Urinary bladder (tissue), 4 donors: ENCODE data around the gene STK4. TPM values are rescaled to one million over a fixed set of nuclear protein-coding genes. Genes with fewer than 3 reads are reported as not detected.

Experiments used
- DNase-seq: peaks from one replicate; pipeline ENCODE4 v3.0.0-alpha.2; 2015; ENCODE audit errors: extremely low spot score
- H3K27ac ChIP-seq: one replicate; pipeline ENCODE4 v1.5.1; 2013; ENCODE audit warnings: low read depth, mild to moderate bottlenecking, moderate library complexity
- H3K36me3 ChIP-seq: one replicate; pipeline ENCODE4 v1.6.1; 2013; ENCODE audit warnings: mild to moderate bottlenecking, moderate library complexity; ENCODE audit not compliant: insufficient read depth
- H3K4me1 ChIP-seq: one replicate; pipeline ENCODE4 v1.6.1; 2013; ENCODE audit warnings: mild to moderate bottlenecking, moderate library complexity; ENCODE audit not compliant: insufficient read depth
- H3K4me3 ChIP-seq: one replicate; pipeline ENCODE4 v1.5.1; 2013; ENCODE audit warnings: low read depth, low read length
- WGBS: extraction: QIAGEN DNeasy Blood & Tissue Kit; methylation state at CpG from one replicate; pipeline ENCODE4 v1.1.7; 2013; 5-methylcytosine and 5-hydroxymethylcytosine counted together
- polyA plus RNA-seq: library from polyadenylated mRNA; stranded (reverse); fragments of 200-250 nt; gene quantifications from one replicate; pipeline ENCODE4 v1.2.3, GENCODE V29; 2013
- total RNA-seq: library from RNA; depleted of rRNA; stranded (reverse); fragments of >200 nt; gene quantifications from one replicate; pipeline ENCODE4 v1.2.3, GENCODE V29; 2014
- donor health status: healthy with polysubstance abuse.
- donor health status: healthy.

STK4 gene
- total and polyA plus RNA-seq, 2 donors, result 11.6 to 37.5 TPM

GRCh38 chr20:45088247-45088646, 121.9 kb downstream of the STK4 start:
- Histone ChIP-seq H3K4me1 (no peaks in the 10 kb centered on the region), H3K4me3 (no peak overlapping the region), H3K36me3 (no peaks in the 10 kb centered on the region), H3K27ac (no peak overlapping the region)
- WGBS, result 69% methylated on average over 7 of the region's 7 CpGs
- no peak for DNase-seq

GRCh38 chr20:45090481-45090880, 124.2 kb downstream of the STK4 start:
- no peak overlapping the region for H3K27ac ChIP-seq
- WGBS, result 92% methylated on average over 3 of the region's 3 CpGs
- H3K36me3 ChIP-seq, result no peaks in the 10 kb centered on the region
- no peaks in the 10 kb centered on the region for H3K4me1 ChIP-seq
- DNase-seq, result no peak
- no peak overlapping the region for H3K4me3 ChIP-seq

GRCh38 chr20:45091366-45091765, 125.1 kb downstream of the STK4 start:
- no peaks in the 10 kb centered on the region for H3K4me1 ChIP-seq
- H3K27ac ChIP-seq, result no peak overlapping the region
- H3K36me3 ChIP-seq, result no peaks in the 10 kb centered on the region
- WGBS, result 87% methylated on average over 3 of the region's 3 CpGs
- no peak for DNase-seq
- no peak overlapping the region for H3K4me3 ChIP-seq

GRCh38 chr20:45092898-45093297, 126.6 kb downstream of the STK4 start:
- 88% methylated on average over 7 of the region's 7 CpGs for WGBS
- peaks cover 2% of the 10 kb centered on the region for H3K4me1 ChIP-seq
- no peaks in the 10 kb centered on the region for H3K36me3 ChIP-seq
- H3K27ac ChIP-seq, result no peak overlapping the region
- no peak for DNase-seq
- no peak overlapping the region for H3K4me3 ChIP-seq

- Histone ChIP-seq H3K27ac (no peak overlapping the region), H3K36me3 (no peaks in the 10 kb centered on the region), H3K4me3 (no peak overlapping the region), H3K4me1 (peaks cover 5% of the 10 kb centered on the region)
- no peak for DNase-seq
- WGBS, result 89% methylated on average over 2 of the region's 2 CpGs
Measured at GRCh38 chr20:45094201-45094600, 127.9 kb downstream of the STK4 start.

GRCh38 chr20:45094864-45095574, 128.7 kb downstream of the STK4 start:
- H3K4me1 ChIP-seq, result peaks cover 5% of the 10 kb centered on the region
- no peak overlapping the region for H3K4me3 ChIP-seq
- WGBS, result 92% methylated on average over 11 of the region's 11 CpGs
- H3K27ac ChIP-seq, result no peak overlapping the region
- no peak for DNase-seq
- H3K36me3 ChIP-seq, result no peaks in the 10 kb centered on the region

- no peaks in the 10 kb centered on the region for H3K36me3 ChIP-seq
- no peak for DNase-seq
- 10% methylated on average over 7 of the region's 7 CpGs for WGBS
Measured at GRCh38 chr20:45095805-45096238, 129.5 kb downstream of the STK4 start.

GRCh38 chr20:45096781-45097180, 130.5 kb downstream of the STK4 start:
- WGBS, result 82% methylated on average over 9 of the region's 9 CpGs
- no peak for DNase-seq
- Histone ChIP-seq H3K27ac (no peak overlapping the region), H3K36me3 (no peaks in the 10 kb centered on the region), H3K4me3 (no peak overlapping the region), H3K4me1 (peaks cover 5% of the 10 kb centered on the region)

More at GRCh38 chr20:45095805-45096238, 129.5 kb downstream of the STK4 start:
- H3K27ac ChIP-seq, result no peak overlapping the region
- H3K4me3 ChIP-seq, result no peak overlapping the region
- H3K4me1 ChIP-seq, result peaks cover 5% of the 10 kb centered on the region

- H3K4me3 ChIP-seq, result peak overlapping the region; percentile 3
- H3K27ac ChIP-seq, result no peak overlapping the region
- DNase-seq, result no peak
- peaks cover 5% of the 10 kb centered on the region for H3K4me1 ChIP-seq
- H3K36me3 ChIP-seq, result no peaks in the 10 kb centered on the region
- WGBS, result 28% methylated on average over 56 of the region's 56 CpGs
Measured at GRCh38 chr20:45097485-45098102, 131.3 kb downstream of the STK4 start.

- no peak overlapping the region for H3K27ac ChIP-seq
- H3K4me3 ChIP-seq, result peak overlapping the region; percentile 3
- peaks cover 5% of the 10 kb centered on the region for H3K4me1 ChIP-seq
- no peak for DNase-seq
- H3K36me3 ChIP-seq, result no peaks in the 10 kb centered on the region
- 5% methylated on average over 91 of the region's 91 CpGs for WGBS
Measured at GRCh38 chr20:45098103-45098773, 131.9 kb downstream of the STK4 start.

GRCh38 chr20:45100563-45101245, 134.4 kb downstream of the STK4 start, which contains the start of gene KCNS1:
Gene KCNS1, minus strand, starts transcription at chr20:45101127. Its CDS starts 1,891 bp downstream, at chr20:45099236.
- Histone ChIP-seq H3K27ac (no peak within 1 kb of the TSS), H3K36me3 (no peaks in the 10 kb centered on the region), H3K4me3 (no peak within 1 kb of the TSS), H3K4me1 (peaks cover 5% of the 10 kb centered on the region)
- 7% methylated on average over 38 of the region's 38 CpGs for WGBS
- DNase-seq, result no peak

- H3K36me3 ChIP-seq, result no peaks in the 10 kb centered on the region
- peaks cover 5% of the 10 kb centered on the region for H3K4me1 ChIP-seq
- no peak for DNase-seq
- H3K4me3 ChIP-seq, result no peak overlapping the region
- no peak overlapping the region for H3K27ac ChIP-seq
- 76% methylated on average over 6 of the region's 6 CpGs for WGBS
Measured at GRCh38 chr20:45101333-45101850, 135.1 kb downstream of the STK4 start.

GRCh38 chr20:45103072-45103471, 136.8 kb downstream of the STK4 start:
- no peak for DNase-seq
- Histone ChIP-seq H3K36me3 (no peaks in the 10 kb centered on the region), H3K4me1 (peaks cover 1% of the 10 kb centered on the region), H3K27ac (no peak overlapping the region), H3K4me3 (no peak overlapping the region)
- 79% methylated on average over 2 of the region's 2 CpGs for WGBS
